ENCODE measurements around the gene FKBP1A. TPM values are rescaled to one million over a fixed set of nuclear protein-coding genes. Genes with fewer than 3 reads are reported as not detected.

FKBP1A gene
- total RNA-seq, 2 donors from 2014 or later, result 307 to 310 TPM

GRCh38 chr20:1391640-1392442 is 1.0 kb downstream of the FKBP1A start:
- H3K36me3 ChIP-seq, result no peaks in the 10 kb centered on the region

GRCh38 chr20:1390581-1391403 is 2.1 kb downstream of the FKBP1A start:
- peaks cover 21% of the 10 kb centered on the region for H3K4me1 ChIP-seq
- TF ChIP-seq, protein P1, sequence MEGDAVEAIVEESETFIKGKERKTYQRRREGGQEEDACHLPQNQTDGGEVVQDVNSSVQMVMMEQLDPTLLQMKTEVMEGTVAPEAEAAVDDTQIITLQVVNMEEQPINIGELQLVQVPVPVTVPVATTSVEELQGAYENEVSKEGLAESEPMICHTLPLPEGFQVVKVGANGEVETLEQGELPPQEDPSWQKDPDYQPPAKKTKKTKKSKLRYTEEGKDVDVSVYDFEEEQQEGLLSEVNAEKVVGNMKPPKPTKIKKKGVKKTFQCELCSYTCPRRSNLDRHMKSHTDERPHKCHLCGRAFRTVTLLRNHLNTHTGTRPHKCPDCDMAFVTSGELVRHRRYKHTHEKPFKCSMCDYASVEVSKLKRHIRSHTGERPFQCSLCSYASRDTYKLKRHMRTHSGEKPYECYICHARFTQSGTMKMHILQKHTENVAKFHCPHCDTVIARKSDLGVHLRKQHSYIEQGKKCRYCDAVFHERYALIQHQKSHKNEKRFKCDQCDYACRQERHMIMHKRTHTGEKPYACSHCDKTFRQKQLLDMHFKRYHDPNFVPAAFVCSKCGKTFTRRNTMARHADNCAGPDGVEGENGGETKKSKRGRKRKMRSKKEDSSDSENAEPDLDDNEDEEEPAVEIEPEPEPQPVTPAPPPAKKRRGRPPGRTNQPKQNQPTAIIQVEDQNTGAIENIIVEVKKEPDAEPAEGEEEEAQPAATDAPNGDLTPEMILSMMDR (IDR thresholded peaks at IDR 0.05), result no peak
- H3K9me3 ChIP-seq, result no peaks in the 10 kb centered on the region
- H3K27ac ChIP-seq, result no peak overlapping the region
- H3K4me3 ChIP-seq, result peak overlapping the region; percentile 81
- H3K9ac ChIP-seq (ENCODE audit: low read depth in 2 of 2, low read length in 2 of 2), result peak overlapping the region; percentile 13 to 85
- H3K36me3 ChIP-seq, result no peaks in the 10 kb centered on the region
- H3K27me3 ChIP-seq, result no peaks in the 10 kb centered on the region
- peak; percentile 16 for DNase-seq
- intact Hi-C loops (cut with DNase I), result loop anchor here (5.0 to 10.0 kb wide), 3 partner anchors 47 to 74 kb away; partner anchors contain the start of genes NSFL1C and SDCBP2

More at GRCh38 chr20:1391640-1392442, 1.0 kb downstream of the FKBP1A start:
- H3K9ac ChIP-seq (ENCODE audit: low read depth in 2 of 2, low read length in 2 of 2), result peak overlapping the region; percentile 85 to 87
- H3K4me3 ChIP-seq, result peak overlapping the region; percentile 81
- TF ChIP-seq, protein P1 (IDR thresholded peaks at IDR 0.05), result no peak
- intact Hi-C loops (cut with DNase I), result loop anchor here (5.0 to 10.0 kb wide), 3 partner anchors 45 to 73 kb away; partner anchors contain the start of genes NSFL1C and SDCBP2
- DNase-seq, result peak; percentile 43
- peaks cover 14% of the 10 kb centered on the region for H3K4me1 ChIP-seq
- peak overlapping the region; percentile 79 for H3K27ac ChIP-seq
- H3K9me3 ChIP-seq, result no peaks in the 10 kb centered on the region
- H3K27me3 ChIP-seq, result no peaks in the 10 kb centered on the region

- peaks cover 28% of the 10 kb centered on the region for H3K4me1 ChIP-seq
- no peak overlapping the region for H3K27ac ChIP-seq
- TF ChIP-seq, protein P1 (IDR thresholded peaks at IDR 0.05), result no peak
- no peaks in the 10 kb centered on the region for H3K36me3 ChIP-seq
- H3K9ac ChIP-seq (ENCODE audit: low read depth in 2 of 2, low read length in 2 of 2), result peak overlapping the region in 1 of 2 donors; percentile 85
- H3K27me3 ChIP-seq, result no peaks in the 10 kb centered on the region
- H3K9me3 ChIP-seq, result no peaks in the 10 kb centered on the region
- DNase-seq, result peak; percentile 18
- H3K4me3 ChIP-seq, result no peak overlapping the region
- intact Hi-C loops (cut with DNase I), result loop anchor here (5.0 to 10.0 kb wide), 3 partner anchors 47 to 75 kb away; partner anchors contain the start of genes NSFL1C and SDCBP2
Measured at GRCh38 chr20:1389703-1390580, 2.9 kb downstream of the FKBP1A start.

GRCh38 chr20:1388741-1389483 is 3.9 kb downstream of the FKBP1A start:
- H3K27ac ChIP-seq, result no peak overlapping the region
- H3K4me3 ChIP-seq, result no peak overlapping the region
- intact Hi-C loops (cut with DNase I), result no loop called here
- no peaks in the 10 kb centered on the region for H3K9me3 ChIP-seq
- no peak for DNase-seq
- H3K36me3 ChIP-seq, result no peaks in the 10 kb centered on the region
- peak overlapping the region in 1 of 2 donors; percentile 16 for H3K9ac ChIP-seq (ENCODE audit: low read depth in 2 of 2, low read length in 2 of 2)
- no peaks in the 10 kb centered on the region for H3K27me3 ChIP-seq
- TF ChIP-seq, protein P1 (IDR thresholded peaks at IDR 0.05), result no peak
- peaks cover 35% of the 10 kb centered on the region for H3K4me1 ChIP-seq
